ENCODE measurements around the gene BLZF1. TPM values are rescaled to one million over a fixed set of nuclear protein-coding genes. Genes with fewer than 3 reads are reported as not detected.
"Not testable (repeated sequence)": the region's sequence is repeated elsewhere in the genome, so short reads cannot be mapped to it uniquely, and the experiment has no call there.

Gene BLZF1
- total RNA-seq, 1 donor from 2014 or later = 22.1 TPM

DNA sequence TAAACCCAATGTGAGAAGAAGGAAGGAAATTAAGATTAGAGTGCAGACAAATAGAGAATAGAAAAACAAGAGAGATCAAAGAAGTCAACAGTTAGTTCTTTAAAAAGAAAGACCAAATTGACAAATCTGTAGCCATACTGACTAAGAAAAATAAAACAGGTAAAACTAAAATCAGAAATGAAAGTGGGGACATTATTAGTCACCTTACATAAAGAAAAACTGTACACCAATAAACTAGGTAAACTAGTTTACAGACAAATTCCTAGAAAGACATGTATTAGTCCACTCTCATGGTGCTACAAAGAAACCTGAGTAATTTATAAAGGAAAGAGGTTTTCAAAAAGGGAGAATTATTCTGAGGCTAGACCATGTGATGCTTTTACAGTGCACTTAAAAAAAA lies 22.3 kb downstream of the BLZF1 start:
- no peak for DNase-seq (ENCODE audit: extremely low spot score in 2 of 2)
- Histone ChIP-seq H3K9me3 (no peaks in the 10 kb centered on the region), H3K4me1 (no peaks in the 10 kb centered on the region), H3K4me3 (no peak overlapping the region), H3K27ac (no peak overlapping the region), H3K27me3 (no peaks in the 10 kb centered on the region), H3K36me3 (peaks cover 0 to 68% of the 10 kb centered on the region in 2 donors)
- TF ChIP-seq POLR2AphosphoS5 (IDR thresholded peaks at IDR 0.05; ENCODE audit: insufficient read depth in 1 of 2, low read depth in 1 of 2) = no peak
- intact Hi-C loops (cut with DNase I) = no loop called here

DNA sequence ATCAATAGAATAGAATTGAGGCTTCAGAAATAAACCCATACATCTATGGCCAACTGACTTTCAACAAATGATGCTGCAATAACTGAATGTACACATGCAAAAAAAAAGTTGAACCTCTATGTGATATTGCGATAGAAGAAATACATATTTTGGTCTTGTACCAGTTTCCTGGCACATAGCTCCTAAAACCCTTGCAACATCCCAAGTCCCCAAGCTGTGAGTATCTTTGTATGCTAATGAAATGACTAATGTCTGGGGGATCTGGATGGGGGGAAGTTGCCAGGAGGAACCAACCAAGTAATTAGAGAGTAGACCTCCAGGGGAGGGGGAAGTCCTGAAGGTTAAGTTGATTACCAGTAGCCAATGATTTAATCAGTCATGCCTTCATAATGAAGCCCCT lies 24.4 kb downstream of the BLZF1 start:
- no peak overlapping the region for H3K27ac ChIP-seq
- H3K4me3 ChIP-seq = no peak overlapping the region
- TF ChIP-seq POLR2A (IDR thresholded peaks at IDR 0.05) (no peak), POLR2AphosphoS5 (IDR thresholded peaks at IDR 0.05; ENCODE audit: insufficient read depth in 1 of 2, low read depth in 1 of 2) (no peak)
- TF ChIP-seq, protein P1, sequence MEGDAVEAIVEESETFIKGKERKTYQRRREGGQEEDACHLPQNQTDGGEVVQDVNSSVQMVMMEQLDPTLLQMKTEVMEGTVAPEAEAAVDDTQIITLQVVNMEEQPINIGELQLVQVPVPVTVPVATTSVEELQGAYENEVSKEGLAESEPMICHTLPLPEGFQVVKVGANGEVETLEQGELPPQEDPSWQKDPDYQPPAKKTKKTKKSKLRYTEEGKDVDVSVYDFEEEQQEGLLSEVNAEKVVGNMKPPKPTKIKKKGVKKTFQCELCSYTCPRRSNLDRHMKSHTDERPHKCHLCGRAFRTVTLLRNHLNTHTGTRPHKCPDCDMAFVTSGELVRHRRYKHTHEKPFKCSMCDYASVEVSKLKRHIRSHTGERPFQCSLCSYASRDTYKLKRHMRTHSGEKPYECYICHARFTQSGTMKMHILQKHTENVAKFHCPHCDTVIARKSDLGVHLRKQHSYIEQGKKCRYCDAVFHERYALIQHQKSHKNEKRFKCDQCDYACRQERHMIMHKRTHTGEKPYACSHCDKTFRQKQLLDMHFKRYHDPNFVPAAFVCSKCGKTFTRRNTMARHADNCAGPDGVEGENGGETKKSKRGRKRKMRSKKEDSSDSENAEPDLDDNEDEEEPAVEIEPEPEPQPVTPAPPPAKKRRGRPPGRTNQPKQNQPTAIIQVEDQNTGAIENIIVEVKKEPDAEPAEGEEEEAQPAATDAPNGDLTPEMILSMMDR (IDR thresholded peaks at IDR 0.05) = no peak
- H3K4me1 ChIP-seq = no peaks in the 10 kb centered on the region
- DNase-seq (ENCODE audit: extremely low spot score in 2 of 2) = no peak
- no peaks in the 10 kb centered on the region for H3K27me3 ChIP-seq
- H3K36me3 ChIP-seq = peaks cover 0 to 57% of the 10 kb centered on the region in 2 donors
- intact Hi-C loops (cut with DNase I) = no loop called here
- no peaks in the 10 kb centered on the region for H3K9me3 ChIP-seq

DNA sequence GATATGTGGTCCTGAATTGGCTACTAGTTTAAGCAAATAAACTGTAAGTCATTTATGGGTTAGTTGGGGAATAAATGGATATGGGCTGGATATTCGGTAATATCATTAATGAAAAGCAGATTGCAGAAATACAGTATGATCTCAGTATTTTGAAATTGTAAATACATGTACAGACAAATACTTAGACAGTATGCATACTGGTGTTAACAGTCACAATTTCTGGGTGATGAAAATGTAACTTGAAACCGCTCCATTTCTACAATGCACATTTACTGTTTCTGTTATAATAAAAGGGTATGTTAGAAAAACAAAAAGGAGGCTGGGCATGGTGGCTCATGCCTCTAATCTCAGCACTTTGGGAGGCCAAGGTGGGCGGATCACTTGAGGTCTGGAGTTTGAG lies 28.0 kb downstream of the BLZF1 start:
- TF ChIP-seq POLR2AphosphoS5 (IDR thresholded peaks at IDR 0.05; ENCODE audit: insufficient read depth in 1 of 2, low read depth in 1 of 2) (no peak), POLR2A (IDR thresholded peaks at IDR 0.05) (no peak)
- TF ChIP-seq, protein P1 (IDR thresholded peaks at IDR 0.05) = no peak

DNA sequence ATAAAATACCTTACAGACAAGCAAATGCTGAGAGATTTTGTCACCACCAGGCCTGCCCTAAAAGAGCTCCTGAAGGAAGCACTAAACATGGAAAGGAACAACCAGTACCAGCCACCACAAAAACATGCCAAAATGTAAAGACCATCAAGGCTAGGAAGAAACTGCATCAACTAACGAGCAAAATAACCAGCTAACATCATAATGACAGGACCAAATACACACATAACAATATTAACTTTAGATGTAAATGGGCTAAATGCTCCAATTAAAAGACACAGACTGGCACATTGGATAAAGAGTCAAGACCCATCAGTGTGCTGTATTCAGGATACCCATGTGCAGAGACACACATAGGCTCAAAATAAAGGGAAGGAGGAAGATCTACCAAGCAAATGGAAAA lies 34.6 kb downstream of the BLZF1 start:
- H3K27me3 ChIP-seq; DNase-seq (ENCODE audit: extremely low spot score in 2 of 2); H3K4me1 ChIP-seq; H3K4me3 ChIP-seq; H3K36me3 ChIP-seq; H3K27ac ChIP-seq; intact Hi-C loops (cut with DNase I); H3K9me3 ChIP-seq: not testable (repeated sequence)

More for the DNA sequence above, 28.0 kb downstream of the BLZF1 start:
- Histone ChIP-seq H3K27me3 (no peaks in the 10 kb centered on the region), H3K9me3 (no peaks in the 10 kb centered on the region), H3K36me3 (peaks cover 0 to 28% of the 10 kb centered on the region in 2 donors), H3K27ac (no peak overlapping the region), H3K4me3 (no peak overlapping the region), H3K4me1 (no peaks in the 10 kb centered on the region)
- intact Hi-C loops (cut with DNase I) = no loop called here
- DNase-seq (ENCODE audit: extremely low spot score in 2 of 2) = no peak

DNA sequence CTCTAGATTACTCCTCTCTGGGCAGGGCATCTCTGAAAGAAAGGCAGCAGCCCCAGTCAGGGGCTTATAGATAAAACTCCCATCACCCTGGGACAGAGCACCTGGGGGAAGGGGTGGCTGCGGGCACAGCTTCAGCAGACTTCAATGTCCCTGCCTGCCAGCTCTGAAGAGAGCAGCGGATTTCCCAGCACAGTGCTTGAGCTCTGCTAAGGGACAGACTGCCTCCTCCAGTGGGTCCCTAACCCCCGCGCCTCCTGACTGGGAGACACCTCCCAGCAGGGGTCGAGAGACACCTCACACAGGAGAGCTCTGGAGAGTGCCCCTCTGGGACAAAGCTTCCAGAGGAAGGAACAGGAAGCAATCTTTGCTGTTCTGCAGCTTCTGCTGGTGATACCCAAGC lies 40.3 kb downstream of the BLZF1 start:
- H3K4me1 ChIP-seq, H3K36me3 ChIP-seq: not testable (repeated sequence)
- peaks cover 11% of the 10 kb centered on the region for H3K9me3 ChIP-seq

DNA sequence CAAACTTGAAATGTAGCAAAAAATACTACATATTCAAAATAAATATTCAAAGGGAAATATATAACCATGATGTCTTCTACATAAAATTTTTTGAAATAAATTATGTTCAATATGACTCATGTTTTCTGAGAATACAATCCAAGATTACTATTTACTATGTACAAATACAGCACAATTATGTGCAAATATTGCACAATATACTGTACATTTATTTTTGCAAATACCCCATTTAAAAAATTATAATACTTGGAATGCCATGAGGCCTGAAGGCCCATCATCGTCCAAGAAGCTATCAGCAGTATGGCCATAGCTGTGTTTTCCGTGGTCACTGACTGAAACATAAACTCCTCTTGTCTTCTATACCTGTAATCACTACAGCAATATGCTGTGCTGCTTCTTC lies 47.0 kb downstream of the BLZF1 start:
- no peaks in the 10 kb centered on the region for H3K36me3 ChIP-seq

More for the DNA sequence above, 40.3 kb downstream of the BLZF1 start:
- intact Hi-C loops (cut with DNase I); H3K27me3 ChIP-seq; H3K27ac ChIP-seq; DNase-seq (ENCODE audit: extremely low spot score in 2 of 2); H3K4me3 ChIP-seq: not testable (repeated sequence)

More for the DNA sequence above, 47.0 kb downstream of the BLZF1 start:
- TF ChIP-seq, protein P1 (IDR thresholded peaks at IDR 0.05) = no peak
- TF ChIP-seq POLR2AphosphoS5 (IDR thresholded peaks at IDR 0.05; ENCODE audit: insufficient read depth in 1 of 2, low read depth in 1 of 2) = no peak
- TF ChIP-seq POLR2A (IDR thresholded peaks at IDR 0.05) = no peak
- peaks cover 5% of the 10 kb centered on the region for H3K9me3 ChIP-seq
- H3K4me1 ChIP-seq = no peaks in the 10 kb centered on the region
- no peak for DNase-seq (ENCODE audit: extremely low spot score in 2 of 2)
- no peaks in the 10 kb centered on the region for H3K27me3 ChIP-seq
- H3K4me3 ChIP-seq = no peak overlapping the region
- intact Hi-C loops (cut with DNase I) = no loop called here
- no peak overlapping the region for H3K27ac ChIP-seq
